HG03066 (cell line): Measurements from ENCODE around the gene QSOX1.

ENCODE experiments used
- ATAC-seq: cut with Tn5 transposase; IDR thresholded peaks from one replicate; pipeline ENCODE4 v1.9.1; 2021; ENCODE audit warnings: low read depth; ENCODE audit not compliant: unreplicated experiment

QSOX1 gene

GRCh38 chr1:180206581-180206980 lies 51.9 kb downstream of the QSOX1 start:
- no peak for ATAC-seq

- ATAC-seq, result no peak
Measured at GRCh38 chr1:180208264-180208663, 53.6 kb downstream of the QSOX1 start.

DNA sequence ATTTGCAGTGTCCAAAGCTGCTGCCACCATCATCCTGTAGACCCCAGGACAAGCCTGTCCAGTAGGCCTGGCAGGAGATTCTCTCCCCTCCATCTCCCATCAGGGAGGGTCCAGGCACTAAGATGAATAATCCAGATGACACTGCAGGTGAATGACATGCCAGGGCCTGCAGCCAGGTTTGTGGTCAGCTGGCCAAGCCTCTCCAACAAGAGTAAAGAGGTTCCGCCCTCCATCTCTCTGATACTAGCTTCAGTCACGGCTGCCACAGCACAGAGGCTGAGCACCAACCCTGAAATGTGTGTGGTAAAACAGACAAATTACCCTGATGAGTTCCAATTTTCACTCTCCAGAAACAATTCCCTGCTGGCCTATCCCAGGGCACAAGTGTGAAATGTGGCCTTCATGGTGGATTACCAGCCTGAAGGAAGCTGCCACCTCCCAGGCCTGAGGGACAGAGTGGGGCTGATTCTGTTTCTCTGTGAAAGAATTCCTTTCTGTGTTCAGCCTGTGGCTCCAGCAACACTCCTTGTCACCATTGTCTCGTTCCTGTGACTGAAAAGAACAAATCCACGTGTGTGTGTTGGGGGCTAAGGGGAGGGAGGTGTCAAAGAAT lies 55.4 kb downstream of the QSOX1 start:
- ATAC-seq, result no peak

- no peak for ATAC-seq
Measured at GRCh38 chr1:180211156-180211859, 56.6 kb downstream of the QSOX1 start.

- ATAC-seq, result no peak
Measured at GRCh38 chr1:180211860-180212229, 57.2 kb downstream of the QSOX1 start.

DNA sequence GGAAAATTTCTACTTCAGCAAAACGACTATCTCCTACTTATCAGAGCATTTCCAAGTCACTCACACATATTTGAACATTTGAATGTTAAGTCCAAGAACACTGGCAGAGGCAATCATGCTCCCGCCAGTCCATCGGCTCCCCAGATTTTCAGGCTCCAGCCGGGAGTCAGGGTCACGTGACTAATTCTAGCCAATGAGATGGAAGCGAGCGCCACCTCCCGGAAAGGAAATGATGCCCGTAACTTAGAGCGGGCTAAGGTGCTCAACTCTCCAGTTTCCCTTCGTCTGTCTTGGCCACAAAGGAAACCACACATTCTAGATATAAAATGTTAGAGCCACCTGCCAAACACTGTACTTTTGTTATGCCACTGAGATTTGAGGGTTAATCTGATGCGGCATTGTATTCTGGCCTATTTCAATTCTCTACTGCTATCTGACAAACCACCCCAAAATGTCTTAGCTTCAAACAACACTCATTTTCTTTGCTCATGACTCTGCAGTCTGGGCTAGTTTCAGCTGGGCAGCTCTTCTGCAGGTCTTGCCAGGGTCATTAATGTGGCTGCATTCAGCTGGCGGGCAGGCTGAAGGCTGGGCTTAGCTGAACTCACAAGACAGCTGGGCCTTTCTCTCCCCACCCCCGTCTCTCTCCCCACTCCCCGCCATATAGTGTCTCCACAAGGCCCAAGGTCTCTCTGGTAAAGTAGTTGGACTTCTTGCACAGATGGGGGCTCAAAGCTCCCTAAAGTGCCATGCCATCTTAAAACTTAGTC lies 58.9 kb downstream of the QSOX1 start:
- no peak for ATAC-seq

DNA sequence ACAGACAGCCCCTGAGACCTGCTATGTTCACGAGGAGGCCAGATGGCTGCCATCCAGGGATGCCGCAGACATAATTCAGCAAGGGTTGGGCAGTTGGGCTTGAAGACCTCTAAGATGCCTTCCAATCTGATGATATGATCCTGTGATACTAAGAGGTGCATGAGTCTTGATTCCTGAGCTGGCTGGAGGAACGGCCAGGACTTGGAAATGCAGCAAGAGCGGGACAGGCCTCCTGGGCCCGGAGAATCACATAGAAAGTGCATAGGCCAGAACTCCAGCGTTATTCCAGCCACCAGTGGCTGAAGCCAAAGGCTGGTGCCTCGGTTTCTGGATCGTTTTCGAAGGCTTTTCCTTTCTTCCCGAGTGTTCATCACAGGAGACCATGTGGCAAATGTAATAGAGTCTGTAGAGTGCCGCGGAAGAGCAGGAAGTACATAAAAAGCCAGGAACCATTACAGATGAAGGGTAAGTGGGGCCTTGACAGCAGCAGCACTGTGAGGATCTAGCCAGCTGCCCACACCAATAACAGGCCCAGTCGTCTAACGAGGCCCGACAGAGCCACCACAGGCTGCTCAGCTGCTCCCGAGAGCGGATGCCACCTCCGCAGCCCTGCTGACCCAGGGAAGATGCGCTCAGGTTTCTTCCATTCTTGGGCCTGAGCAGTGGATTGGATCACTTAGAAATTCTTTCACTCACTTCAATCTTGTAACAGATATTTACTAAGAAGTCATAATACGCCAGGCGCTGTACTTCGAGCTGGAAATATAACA lies 61.4 kb downstream of the QSOX1 start:
- ATAC-seq, result no peak

GRCh38 chr1:180217006-180217405 lies 62.3 kb downstream of the QSOX1 start:
- ATAC-seq, result no peak

DNA sequence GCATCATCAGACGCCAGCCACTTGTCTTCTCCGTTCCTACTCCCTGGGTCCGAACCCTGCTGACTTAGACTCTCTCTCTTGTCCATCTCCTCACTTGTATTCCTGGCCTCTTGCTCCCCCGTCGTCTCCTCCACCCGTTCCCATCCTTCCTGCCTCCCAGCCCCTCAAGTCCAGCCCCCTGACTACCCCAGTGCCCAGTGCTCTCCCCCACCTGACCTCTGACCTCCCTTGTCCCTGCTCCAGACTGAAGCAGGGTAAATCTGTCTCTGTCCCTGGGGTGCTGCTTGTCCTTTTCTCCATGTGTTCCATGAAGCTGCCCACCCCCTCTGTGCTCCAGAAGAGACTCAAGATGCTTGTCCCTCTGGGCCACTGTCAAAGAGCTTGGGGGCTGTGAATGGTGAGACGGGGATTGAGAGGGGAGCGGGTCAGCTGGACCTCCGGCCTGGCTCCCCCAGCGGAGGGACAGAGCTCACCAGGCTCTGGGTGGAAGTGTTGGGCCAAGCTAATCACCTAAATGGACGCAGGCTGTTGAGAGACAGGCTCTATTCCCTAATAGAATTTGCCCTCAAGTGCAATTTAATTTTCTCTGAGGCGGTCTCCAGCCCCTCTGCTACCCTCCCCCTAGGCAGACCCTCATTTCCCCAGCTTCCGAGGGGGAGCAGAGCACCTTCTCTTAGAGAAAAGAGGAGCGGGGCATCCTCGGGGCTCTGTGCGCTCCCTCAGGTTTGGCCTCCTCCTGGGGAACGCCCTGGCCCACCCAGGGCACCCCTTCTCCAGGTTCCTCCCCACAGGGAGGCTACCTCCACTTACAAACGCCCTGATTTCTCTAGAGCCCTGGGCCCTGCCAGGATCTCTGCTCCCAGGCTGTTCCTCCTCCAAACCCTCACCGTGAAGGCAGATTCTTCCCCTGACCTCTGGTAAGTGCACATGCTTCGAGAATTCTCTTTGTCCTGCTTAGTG lies 64.4 kb downstream of the QSOX1 start:
- ATAC-seq, result no peak

DNA sequence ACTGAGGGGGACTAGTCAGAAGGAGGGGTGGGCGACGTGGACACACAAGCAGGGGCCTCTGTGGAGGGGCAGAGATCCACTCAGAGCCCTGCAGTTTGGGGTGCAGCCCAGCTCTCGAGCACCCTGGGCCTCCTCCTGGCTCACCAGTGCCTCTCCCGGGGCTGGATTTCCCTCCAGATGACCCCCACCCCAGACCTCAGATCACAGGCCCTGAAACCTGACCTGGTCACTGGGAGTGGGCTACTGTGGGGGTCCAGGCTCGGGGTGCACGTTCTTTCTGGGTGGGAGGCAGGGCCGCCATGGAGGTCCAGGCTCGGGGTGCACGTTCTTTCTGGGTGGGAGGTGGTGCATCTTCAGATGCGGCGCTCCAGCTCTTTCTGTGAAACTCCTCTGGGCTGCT lies 65.1 kb downstream of the QSOX1 start:
- no peak for ATAC-seq

DNA sequence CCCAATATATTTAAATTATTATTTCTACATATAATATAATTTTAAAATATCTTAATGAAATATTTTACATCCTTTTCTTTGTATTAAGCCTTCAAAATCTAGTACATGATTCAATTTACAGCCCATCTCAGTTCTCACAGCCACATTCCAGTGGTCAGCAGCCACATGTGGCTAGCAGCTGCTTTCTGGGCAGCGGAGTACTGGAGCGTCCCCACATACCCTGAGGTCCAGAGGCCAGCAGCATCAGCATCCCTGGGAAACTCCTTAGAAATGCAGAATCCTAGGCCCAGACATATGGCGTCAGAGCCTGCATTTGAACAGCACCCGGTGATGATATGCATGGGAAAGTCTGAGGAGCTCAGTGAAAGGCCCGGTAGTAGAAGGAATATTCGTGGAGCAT lies 66.8 kb downstream of the QSOX1 start:
- no peak for ATAC-seq

DNA sequence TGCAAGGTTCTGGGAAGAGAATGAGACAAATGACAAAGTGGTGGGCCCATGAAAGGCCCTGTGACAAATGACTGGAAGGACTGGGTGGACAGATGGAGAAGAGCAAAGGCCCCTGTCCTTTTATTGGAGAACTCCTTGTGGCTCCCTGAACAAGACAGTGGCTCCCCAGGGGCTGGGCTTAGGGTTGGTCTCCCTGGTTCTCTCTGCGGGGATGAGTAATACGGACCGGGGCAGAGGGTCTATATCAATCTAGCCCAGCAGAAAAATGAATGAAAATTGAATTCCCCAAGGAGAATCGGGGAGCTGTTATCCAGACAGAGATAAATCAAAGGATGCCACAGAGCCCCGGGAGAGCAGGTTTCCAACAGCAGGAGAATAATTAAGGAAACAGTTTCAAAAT lies 70.2 kb downstream of the QSOX1 start:
- ATAC-seq, result no peak

DNA sequence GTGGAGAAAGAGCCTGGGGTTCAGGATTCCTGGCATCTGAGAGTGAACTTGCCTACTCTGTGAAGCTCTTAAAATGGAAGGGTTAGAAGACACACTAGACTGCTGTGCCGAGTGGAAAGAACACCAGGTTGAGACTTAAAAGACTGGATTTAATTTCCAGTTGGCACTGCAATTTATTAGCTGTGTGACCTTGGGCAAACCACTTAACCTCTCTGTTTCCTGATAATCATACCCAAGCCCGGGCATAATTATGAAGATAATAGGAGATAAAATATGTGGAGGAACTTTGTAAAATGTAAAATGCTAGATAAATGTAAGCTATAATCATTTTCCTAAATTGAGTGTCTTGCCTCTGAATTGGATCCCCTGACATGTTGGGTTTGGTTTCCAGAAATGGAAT lies 70.7 kb downstream of the QSOX1 start:
- no peak for ATAC-seq

DNA sequence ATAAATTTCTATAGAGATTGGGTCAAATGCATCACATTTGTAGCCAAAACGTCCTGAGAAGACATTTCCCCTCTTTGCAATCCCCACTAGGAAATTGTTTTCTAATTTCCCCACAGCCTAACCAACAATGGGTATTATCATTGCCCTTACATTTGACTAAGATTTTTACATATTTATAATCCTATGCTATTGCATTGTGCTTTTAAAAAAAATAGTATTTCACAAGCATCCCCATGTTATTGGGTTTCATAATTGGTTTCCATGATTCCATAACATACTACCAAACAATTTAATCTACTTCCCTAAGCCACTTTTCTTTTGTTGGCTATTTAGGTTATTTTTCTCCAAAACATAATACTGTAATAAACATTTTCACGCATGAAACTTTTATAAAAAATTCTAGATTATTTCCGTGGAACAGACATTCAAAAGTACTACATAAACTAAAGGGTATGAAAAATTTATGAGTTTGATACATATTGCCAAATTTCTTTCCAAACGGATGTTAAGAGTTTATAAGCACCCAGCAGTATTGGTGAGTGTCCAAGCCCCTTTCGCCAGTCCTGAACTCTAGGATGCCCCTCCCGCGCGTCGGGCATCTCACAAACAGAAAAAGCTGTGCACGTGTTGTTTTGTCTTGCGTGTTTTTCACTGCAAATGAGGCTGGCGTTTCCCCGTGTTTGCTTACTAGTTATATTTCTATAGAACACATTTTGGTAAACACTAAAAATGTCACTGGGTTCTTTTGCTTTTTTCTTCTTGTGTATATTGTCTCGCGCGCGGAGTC lies 73.4 kb downstream of the QSOX1 start:
- no peak for ATAC-seq

DNA sequence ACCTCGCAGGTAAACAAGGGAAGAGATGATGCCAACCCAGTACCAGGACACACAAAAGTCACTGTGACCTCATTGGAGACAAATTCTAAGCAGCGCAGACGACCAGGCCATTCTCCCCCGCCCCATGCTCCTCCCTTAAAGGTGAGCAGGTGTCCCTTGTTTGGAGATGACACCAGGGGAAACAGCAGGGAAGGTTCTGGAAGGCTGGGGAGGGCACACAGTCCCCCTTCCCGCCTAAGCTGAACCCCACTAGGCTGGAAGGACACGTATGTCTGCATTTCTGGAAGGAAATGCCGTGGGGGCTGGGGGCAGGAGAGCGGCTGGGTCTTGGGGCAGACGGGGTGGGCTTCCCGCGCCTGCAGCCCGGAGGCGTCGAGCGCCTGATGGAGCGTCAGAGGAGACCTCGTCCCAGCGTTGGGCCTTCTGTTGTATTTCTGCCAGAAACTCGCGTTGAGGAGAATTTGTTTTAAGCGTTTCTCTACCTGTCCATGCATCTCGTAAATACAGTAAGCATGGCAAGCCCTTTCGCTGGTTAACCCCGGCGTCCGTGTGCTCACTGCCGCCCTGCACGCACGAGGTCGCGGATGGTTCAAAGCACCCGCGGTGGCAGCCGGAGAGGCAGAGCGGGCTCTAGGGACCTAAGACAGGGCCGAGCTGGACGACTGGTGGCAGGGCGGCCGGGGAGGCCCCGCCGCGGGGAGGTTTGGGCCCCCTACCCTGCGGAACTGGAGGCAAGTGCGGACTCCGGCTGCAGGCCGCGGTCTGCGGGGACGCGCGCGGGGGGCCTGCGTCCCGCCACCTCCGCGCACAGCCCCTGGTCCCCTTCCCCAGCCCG lies 74.2 kb downstream of the QSOX1 start:
- ATAC-seq, result no peak

DNA sequence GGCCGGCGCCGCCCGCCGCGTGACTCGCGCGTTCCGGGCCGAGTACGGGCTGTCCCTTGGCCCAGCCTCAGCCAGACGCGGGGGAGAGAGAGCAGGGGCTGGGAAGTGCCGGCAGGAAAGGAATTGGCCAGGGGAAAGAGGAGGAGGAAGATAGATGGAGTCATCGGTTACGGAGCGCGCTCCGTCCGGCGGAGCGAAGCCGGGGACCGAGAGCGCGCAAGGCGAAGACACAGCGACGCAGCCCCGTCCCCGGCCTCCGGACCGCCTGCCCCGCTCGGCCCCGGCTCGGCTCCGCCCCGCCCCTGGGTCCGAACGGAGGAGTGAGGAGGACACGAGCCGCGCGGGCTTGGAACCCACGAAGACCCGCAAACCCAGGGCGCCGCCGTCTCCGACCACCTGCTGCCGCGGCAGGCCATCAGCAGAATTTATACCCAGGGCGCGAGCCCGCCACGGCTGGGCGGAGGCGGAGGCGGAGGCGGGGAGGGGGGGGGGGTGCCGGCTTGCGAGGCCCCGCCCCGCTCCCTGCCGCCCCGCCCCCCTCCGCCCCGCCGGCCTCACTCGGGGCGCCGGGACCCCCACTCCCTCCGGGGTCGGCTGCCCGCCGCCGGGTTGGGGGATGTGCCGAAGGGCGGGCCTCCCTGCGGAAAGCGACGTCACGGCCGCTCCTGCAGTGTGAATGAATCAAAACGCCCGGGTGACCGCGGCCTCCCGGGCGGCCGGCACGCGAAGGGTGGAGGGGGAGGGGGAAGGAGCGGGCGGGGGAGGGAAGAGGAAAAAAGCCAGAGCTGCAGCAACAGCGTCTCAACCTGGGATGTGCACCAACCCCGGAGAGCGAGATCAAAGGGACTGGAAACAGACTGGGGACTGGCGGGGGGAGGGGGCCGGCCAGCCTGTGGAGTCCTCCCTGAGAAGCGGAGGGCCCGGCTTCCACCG lies 75.1 kb downstream of the QSOX1 start, which contains the start of gene LHX4:
Gene LHX4 (plus strand): TSS at position 782 of the 933 bp plus-strand sequence. CDS start 266 bp downstream, outside the sequence.
- ATAC-seq, result no peak

GRCh38 chr1:180230416-180230790 lies 75.7 kb downstream of the QSOX1 start:
- no peak for ATAC-seq
